CD4-positive, alpha-beta T cell treated with Interleukin-10 for 1 hour (primary cell): Measurements from ENCODE around the gene TACR2.

Experiments
- DNase-seq: peaks from one replicate; pipeline ENCODE4 v3.0.0-alpha.2; 2020

TACR2 gene

GRCh38 chr10:69418052-69418752 lies 1.5 kb upstream of the TACR2 start:
- DNase-seq, result no peak

- no peak for DNase-seq
Measured at GRCh38 chr10:69417542-69417941, 824 bp upstream of the TACR2 start.

- DNase-seq, result no peak
Measured at GRCh38 chr10:69415951-69416350, 767 bp downstream of the TACR2 start.

GRCh38 chr10:69415049-69415448 lies 1.7 kb downstream of the TACR2 start:
- DNase-seq, result no peak

GRCh38 chr10:69414036-69415018 lies 2.4 kb downstream of the TACR2 start:
- DNase-seq, result no peak

- DNase-seq, result peak; percentile 44
Measured at GRCh38 chr10:69413221-69413865, 3.4 kb downstream of the TACR2 start.

- no peak for DNase-seq
Measured at GRCh38 chr10:69412232-69412790, 4.4 kb downstream of the TACR2 start.

GRCh38 chr10:69411476-69411875 lies 5.2 kb downstream of the TACR2 start:
- no peak for DNase-seq

GRCh38 chr10:69410487-69410886 lies 6.2 kb downstream of the TACR2 start:
- no peak for DNase-seq

GRCh38 chr10:69409968-69410367 lies 6.8 kb downstream of the TACR2 start:
- no peak for DNase-seq

- no peak for DNase-seq
Measured at GRCh38 chr10:69409176-69409495, 7.6 kb downstream of the TACR2 start.

- DNase-seq, result peak; percentile 92
Measured at GRCh38 chr10:69408318-69409175, 8.2 kb downstream of the TACR2 start.

- peak; percentile 50 for DNase-seq
Measured at GRCh38 chr10:69407621-69408301, 9.0 kb downstream of the TACR2 start.

- no peak for DNase-seq
Measured at GRCh38 chr10:69406816-69407580, 9.7 kb downstream of the TACR2 start.

- DNase-seq, result no peak
Measured at GRCh38 chr10:69406302-69406811, 10.4 kb downstream of the TACR2 start.

- no peak for DNase-seq
Measured at GRCh38 chr10:69405221-69405620, 11.5 kb downstream of the TACR2 start.

GRCh38 chr10:69404786-69405185 lies 11.9 kb downstream of the TACR2 start:
- no peak for DNase-seq

- no peak for DNase-seq
Measured at GRCh38 chr10:69403519-69403918, 13.2 kb downstream of the TACR2 start.

GRCh38 chr10:69403066-69403465 lies 13.7 kb downstream of the TACR2 start:
- no peak for DNase-seq

GRCh38 chr10:69402386-69402785 lies 14.3 kb downstream of the TACR2 start:
- DNase-seq, result no peak

- DNase-seq, result no peak
Measured at GRCh38 chr10:69401416-69401815, 15.3 kb downstream of the TACR2 start.
